GM12873 (cell line): ENCODE results near the gene OR4K1.

Experiments
- TF ChIP-seq, protein P1 (sequence below): IDR thresholded peaks from 2 replicates; pipeline ENCODE4 v1.5.1; 2012; ENCODE audit warnings: low read depth, mild to moderate bottlenecking, moderate library complexity, low read length, control low read depth; ENCODE audit not compliant: insufficient read depth; ENCODE audit errors: missing control alignments

OR4K1 gene

DNA sequence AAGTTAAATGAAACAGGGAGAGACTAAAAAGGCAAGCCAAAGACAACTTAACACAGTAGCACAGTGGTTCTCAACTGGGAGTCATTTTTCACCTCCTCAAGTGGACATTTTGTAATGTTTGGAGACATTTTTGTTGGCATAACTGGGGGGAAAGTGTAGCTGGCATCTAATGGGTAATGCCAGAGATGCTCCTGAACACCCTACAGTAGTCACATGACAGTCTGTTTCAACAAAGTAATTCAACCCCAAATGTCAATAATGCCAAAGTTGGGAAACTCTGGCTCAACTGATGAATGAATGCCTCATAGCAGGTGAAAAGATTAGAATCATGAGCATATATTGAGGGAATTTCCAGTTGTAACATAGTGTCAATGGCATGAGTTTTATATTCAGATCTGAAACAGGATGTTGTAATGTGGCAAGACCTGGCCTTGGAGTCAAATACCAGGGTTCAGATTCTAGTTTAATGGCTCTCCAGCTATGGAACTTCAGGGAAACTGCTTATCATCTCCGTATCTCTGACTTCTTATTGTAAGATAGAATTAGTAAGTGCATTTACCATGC, 12.7 kb upstream of the OR4K1 start:
- TF ChIP-seq, protein P1, sequence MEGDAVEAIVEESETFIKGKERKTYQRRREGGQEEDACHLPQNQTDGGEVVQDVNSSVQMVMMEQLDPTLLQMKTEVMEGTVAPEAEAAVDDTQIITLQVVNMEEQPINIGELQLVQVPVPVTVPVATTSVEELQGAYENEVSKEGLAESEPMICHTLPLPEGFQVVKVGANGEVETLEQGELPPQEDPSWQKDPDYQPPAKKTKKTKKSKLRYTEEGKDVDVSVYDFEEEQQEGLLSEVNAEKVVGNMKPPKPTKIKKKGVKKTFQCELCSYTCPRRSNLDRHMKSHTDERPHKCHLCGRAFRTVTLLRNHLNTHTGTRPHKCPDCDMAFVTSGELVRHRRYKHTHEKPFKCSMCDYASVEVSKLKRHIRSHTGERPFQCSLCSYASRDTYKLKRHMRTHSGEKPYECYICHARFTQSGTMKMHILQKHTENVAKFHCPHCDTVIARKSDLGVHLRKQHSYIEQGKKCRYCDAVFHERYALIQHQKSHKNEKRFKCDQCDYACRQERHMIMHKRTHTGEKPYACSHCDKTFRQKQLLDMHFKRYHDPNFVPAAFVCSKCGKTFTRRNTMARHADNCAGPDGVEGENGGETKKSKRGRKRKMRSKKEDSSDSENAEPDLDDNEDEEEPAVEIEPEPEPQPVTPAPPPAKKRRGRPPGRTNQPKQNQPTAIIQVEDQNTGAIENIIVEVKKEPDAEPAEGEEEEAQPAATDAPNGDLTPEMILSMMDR = no peak

DNA sequence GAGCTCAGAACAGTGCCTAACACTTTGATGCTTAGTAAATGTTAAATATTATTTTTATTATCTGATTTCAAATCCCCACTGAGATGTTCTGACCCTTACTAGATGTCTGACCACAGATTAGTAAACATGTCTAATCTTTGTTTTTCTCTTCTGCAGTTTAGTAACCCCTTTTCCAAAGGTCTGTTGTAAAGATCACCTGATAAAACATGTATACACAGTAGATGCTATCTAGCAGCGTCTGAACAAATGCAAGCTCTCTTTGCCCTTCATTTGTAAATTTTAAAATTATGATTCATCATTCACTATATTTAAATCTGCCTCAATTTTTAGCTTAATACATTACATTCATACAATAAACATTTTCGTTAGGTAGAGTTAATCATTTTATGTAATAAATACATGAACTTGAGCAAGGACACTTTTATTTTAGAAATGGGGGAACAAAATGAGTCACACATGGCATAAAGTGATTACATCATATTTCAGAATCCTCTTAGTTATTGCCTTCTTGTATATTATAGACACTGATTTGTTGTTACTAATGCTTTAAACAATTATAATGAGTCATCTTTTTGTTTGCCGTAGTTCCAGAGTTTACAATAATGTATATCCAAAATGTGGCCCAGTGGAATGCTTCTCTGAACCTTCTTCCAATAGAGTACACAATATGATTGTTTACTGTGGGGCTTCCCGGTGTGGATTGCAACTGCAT, 12.0 kb upstream of the OR4K1 start:
- TF ChIP-seq, protein P1 = no peak

DNA sequence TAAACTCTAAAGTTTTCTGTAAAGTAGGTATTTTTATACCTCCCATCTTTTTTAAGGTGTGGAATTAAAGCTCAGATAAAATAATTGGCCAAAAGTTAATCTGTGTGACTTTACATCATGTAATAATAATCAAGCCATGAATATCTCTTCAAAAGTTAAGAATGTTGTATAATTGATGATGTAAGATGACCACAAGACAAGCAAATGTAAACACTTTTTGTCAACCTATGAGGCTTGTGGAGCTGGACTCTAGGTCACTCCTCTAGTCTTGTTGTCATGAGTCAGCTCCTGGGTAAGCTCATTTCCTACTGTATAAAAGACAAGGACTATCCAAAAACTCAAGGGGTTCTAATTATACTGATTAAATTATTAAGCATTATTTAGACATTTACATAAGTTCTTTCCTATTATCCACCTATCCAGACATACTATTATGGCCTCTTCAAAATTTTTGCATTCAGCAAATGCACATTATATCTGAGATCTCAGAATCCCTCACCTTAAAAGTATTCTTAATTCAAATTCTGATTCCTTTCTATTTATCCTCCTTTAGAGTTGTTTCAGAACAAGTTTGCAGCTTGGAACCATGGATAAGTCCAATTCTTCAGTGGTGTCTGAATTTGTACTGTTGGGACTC, 10.6 kb upstream of the OR4K1 start, which contains the start of gene OR4K5:
TSS of gene OR4K5 (plus strand) at position 587 of the 637 bp plus-strand sequence. CDS start at position 587, 0 bp downstream.
- TF ChIP-seq, protein P1 = no peak

DNA sequence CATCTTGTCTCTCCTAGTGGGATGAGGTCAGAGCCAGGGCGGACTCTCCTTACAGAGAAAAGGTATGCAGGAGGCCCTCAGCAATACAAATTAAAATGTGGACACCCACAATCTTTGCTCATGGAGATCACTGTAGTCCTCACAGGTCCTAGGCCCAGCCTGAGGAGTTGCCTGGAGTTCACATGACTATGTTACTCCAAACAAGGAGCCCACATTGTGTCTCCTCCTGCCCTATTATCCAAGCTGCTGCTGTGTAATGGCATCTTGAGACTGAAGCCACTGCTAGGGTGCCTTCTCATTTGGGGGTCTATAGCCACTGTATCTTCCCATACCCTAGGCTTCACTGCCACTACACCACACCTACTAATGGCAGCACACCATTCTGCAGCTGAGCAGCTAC, 11.0 kb downstream of the OR4K1 start:
- TF ChIP-seq, protein P1 = no peak

DNA sequence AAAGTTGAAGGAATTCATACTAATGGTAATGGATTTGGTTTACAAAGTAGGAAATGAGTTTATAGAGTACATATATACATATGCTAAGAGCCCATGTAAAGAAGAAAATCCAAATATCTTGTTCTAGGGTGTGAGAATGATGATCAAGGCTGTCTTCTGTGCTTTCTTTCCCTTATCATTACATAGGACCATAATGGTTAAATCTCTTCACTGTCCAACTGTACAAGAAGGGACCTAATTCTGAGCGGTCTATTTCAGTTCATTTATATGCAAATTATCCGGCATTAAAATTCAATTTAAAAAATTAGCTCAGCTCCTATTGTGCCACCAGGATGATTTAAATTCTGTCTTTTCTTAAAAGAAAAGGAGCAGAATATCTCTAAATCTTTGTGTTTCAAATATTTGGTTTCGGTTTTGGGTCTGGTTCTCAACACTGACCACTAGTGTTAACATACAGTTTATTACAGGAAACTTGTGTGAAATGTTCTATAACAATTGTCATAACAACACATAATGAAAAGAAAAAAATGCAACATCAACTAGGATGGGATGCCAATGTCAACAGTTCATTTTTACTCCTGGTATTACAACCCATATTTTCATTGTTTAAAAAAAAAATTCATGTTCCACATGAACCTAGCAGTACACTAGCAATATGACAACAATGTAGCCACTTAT, 16.8 kb downstream of the OR4K1 start:
- TF ChIP-seq, protein P1 = no peak

DNA sequence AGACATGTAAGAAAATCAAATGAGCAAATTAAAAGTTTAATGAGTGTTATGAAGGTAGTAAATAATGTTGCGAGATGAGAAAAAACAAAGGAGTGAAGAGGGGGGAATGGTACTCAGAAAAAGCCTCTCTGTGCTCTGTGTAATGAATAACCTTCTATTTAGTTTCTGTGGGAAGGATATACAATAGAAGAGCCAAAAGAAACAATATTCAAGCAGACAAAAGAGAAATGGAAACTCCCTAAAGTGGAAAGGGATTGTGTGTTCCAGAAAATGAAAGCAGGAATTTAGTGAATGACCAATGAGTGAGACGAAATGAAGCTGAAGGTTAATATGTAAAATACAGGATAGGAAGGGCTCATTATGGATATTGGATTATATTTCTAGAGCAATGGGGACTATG, 18.5 kb downstream of the OR4K1 start:
- TF ChIP-seq, protein P1 = no peak

DNA sequence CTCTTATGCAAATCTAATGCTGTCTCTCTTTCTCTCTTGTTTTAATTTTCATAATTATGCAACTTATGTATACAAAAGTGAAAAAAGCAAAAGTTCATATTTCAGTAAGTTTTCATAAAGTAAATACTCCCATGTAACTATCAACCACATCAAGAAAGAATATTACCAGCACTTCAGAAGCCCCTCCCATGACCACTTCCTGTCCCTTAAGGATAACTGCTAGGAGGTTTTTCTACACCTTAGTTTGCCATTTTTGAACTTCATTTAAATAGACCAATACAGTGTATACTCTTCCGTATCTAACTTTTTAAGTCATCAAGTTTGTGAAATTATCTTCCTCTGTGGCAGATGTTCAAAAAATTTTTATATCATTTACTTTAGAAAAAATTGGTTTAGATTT, 44.1 kb downstream of the OR4K1 start:
- TF ChIP-seq, protein P1 = no peak
